SIG-M5 treated with dmso at 0.1 percent for 504 hours (cell line): ENCODE measurements around the gene RPS5.
"Not testable (repeated sequence)": the region's sequence is repeated elsewhere in the genome, so short reads cannot be mapped to it uniquely, and the experiment has no call there.

Experiments
- DNase-seq: peaks from one replicate; lab custom pipeline; 2025; ENCODE audit not compliant: unreplicated experiment; lab: John Stamatoyannopoulos, UW

The RPS5 gene

DNA sequence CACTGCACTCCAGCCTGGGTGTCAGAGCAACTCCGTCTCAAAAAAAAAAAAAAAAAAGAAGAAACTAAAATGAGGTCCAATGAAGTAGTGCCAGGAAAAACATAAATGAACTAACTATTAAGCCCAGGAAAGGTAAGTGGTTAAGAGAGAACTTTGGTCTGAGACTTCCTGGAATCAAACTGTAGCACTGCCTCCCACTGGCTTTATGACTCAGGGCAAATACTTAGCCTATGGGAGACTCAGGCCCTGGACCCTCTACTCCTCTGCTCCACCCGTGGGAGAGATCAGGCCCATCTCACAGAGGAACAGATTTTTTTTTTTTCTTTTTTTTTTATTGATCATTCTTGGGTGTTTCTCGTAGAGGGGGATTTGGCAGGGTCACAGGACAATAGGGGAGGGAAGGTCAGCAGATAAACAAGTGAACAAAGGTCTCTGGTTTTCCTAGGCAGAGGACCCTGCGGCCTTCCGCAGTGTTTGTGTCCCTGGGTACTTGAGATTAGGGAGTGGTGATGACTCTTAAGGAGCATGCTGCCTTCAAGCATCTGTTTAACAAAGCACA is 16.9 kb downstream of the RPS5 start:
- DNase-seq: not testable (repeated sequence)

DNA sequence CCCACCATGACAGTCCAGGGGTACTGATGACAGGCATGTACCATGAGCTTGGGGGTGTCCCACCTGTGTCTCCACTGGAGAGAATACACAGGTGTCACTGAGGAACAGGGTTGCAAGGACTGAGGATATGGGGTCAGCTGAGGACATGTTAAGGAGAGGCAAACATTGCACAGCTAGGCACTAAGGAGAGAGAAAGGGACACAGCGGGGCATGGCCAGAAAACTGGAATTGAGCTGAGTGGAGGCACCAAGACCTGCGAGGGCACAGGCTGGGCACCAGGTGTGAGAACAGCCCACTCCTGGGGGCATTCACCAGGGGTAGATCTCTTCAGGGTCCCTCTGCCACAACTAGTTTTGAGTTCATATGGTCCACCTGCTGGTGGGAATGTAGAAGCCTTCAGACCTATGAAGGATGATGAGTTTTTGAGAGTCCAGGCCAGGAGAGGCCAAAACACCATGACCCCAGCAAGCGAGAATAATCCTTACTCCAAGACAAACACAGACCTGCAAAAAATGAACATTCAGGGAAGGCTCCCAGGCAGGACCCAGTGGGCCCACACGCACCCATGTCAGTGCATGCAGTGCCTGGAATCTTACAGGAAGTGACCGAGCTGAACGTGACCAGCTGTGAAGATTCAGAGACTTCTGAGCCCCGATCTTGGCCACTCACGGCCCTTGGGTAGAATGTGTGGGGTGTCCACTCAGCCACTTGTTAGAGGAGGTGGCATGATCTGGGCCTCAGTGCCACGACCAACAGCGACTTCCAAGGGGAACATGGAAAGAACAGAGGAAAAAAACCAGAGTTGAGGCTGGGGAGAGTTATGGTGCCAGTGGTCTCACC is 20.0 kb downstream of the RPS5 start:
- DNase-seq: no peak

DNA sequence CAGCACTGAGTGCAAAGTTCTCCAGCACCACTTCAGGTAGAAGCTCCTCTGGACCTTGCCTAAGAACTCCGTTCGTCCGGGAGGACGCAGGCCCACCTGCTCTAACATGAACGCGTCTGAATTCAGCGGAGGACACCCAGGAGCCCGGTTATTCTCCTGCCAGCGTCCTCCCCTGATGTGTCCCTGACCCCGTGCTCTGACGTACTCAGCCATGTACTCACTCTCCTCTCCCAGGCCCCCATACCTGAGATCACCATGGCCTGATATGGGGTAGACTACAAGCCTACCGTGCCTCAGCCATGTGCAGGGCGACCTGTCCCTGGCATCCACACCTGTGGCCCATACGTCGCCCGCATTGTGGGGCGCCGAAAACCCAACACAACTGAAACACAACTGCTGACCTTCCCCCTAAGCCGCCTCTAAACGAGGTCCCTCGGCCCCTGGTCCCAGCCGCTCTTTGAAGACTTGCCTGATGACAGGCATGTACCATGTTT is 20.6 kb downstream of the RPS5 start:
- no peak for DNase-seq

DNA sequence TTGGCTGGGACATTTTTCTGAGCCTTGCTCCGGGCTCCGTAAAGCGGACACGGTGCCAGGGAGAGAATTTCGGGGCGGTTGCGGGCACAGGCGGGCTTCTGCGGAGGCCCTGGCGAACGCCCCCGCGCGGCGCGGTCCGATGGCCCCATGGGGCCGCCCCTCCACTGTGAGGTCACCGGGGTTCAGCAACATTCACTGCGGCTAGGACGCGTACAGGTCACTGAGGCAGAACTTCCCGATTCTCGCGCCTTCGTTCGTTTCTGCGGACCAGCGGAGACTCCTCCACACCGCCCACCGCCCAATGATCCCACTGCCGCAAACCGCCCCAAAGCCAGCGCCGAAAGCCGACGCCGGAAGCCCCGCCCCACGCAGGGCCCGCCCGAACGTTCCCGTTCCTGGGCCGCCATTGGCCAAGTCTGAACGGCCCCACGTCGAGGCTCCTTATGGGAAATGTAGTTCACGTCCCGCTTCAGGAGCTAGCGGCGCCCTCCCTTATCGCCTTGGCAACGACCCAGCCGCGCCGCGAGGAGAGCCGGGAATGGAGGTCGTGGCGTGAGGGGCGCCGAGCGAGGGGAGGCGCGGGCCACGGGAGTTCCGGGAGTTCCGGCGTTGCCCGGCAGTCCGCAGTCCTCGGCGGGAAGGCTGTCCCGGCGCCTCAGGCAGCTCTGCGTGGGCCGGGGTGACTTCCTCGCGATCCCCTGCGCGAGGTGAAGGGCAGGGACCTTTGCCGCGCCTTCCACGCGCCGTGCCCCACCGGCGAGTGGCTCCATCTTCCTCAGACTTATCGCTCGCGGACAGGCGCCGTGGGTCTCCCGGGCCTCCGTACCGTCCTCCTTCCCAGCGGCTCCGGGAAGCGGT is 21.3 kb downstream of the RPS5 start, which contains the start of gene ZNF584:
TSS of gene ZNF584 (plus strand) at position 498 of the 858 bp plus-strand sequence. CDS start 499 bp downstream, outside the sequence.
- DNase-seq: peak; percentile 96

DNA sequence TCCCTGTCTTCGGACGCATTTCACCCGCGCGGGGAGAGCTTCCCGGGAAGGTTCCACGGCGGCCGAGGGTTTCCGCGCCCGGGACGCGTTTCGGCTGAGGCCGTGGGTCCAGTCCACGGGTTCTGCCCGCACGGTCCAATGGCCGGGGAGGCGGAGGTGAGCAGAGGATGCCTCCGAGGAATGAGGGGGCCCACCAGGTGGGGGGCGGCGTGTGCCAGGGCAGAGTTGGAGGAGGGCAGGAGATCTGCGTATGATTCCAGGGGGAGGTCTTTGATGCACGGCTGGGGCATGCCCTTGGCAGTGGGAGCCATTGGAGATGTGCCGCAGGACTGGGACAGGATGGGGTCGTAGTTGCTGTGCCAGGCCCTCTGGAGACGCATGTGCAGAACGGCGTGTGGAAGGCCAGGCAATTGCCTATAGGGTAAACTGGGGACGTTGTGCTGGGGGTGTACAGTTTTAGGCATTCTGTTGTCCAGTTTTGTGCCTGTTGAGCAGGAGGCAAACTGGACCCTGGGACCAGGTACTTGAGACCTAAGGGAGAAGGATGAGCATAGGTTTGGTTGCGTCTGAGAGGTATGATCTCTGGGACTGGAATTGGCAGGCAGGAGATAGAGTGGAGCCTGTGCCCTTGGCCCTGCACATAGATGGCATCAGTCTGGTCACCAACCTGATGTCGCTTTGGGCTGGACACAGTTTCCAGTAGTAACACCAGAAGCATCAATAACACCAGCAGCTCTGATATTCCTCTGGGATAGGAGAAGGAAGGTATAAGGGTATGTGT is 22.1 kb downstream of the RPS5 start:
- DNase-seq: peak; percentile 48

DNA sequence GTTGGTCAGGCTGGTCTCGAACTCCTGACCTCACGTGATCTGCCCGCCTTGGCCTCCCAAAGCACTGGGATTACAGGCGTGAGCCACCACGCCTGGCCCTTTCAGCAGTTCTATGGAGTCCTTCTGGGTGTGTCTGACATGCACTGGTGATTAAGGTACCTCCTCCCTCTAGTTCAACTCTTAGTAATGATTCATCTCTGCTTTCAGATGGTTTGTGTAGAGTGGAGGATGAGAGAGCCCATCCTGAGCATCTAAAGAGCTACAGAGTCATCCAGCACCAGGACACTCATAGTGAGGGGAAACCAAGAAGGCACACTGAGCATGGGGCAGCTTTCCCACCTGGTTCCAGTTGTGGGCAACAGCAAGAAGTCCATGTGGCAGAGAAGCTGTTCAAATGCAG is 29.5 kb downstream of the RPS5 start:
- no peak for DNase-seq

DNA sequence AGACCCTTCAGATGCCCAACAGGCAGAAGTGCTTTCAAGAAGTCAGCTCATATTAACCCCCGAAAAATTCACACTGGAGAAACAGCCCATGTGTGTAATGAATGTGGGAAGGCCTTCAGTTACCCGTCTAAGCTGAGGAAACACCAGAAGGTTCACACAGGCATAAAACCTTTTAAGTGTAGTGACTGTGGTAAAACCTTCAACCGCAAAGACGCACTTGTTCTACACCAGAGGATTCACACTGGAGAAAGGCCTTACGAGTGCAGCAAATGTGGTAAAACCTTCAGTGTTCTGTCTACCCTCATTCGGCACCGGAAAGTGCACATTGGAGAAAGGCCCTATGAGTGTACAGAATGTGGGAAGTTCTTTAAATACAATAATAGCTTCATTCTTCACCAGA is 30.0 kb downstream of the RPS5 start:
- no peak for DNase-seq

DNA sequence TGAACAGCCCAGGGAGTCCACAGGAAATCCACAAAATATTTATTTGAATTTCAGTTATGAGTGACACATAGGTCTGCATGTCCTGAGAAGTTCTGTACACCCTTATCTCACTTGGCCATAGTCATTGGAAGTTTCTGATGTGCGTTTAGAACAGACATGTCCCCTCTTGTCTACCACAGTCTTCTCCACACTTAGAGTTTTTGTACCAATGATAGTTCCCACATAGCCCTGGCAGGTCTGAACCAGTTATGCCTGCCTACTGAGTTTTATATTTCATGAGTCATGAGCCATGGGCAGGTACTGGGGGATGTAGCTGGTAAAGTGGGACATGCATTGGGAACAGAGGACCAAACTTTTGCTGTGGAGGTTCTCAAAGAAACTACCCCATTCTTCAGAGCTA is 41.5 kb downstream of the RPS5 start:
- DNase-seq: no peak

DNA sequence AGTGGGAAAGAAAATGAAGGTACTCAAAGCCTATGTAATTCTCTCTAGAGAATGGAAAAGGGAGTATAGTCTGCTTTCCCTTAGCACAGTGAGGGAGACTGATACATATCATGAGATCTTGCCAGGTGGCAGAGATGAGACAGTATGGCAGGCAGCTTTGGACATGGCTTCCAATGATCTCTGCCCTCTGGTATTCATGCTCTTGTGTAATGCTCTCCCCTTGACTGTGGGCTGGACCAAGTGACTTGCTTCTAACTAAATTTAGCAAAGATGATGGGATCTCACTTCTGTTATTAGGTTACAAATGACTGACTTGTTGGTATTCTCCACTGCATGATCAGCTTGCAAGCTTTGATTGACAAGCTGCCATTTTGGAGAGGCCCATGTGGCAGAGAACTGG is 42.7 kb downstream of the RPS5 start:
- DNase-seq: no peak

DNA sequence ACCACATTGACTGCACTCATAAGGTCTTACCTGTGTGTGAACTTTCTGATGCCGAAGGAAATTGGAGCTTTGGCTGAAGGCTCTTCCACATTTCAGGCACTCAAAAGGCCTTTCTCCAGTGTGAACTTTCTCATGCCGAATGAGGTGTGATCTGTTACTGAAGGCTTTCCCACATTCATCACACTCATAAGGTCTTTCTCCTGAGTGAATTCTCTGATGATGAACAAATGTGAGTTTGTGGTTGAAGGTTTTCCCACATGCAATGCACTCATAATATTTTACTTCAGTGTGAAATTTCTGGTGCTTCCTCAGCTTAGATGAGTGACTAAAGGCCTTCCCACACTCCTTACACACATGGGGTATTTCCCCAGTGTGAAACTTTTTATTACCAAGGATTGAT is 47.1 kb downstream of the RPS5 start:
- no peak for DNase-seq

DNA sequence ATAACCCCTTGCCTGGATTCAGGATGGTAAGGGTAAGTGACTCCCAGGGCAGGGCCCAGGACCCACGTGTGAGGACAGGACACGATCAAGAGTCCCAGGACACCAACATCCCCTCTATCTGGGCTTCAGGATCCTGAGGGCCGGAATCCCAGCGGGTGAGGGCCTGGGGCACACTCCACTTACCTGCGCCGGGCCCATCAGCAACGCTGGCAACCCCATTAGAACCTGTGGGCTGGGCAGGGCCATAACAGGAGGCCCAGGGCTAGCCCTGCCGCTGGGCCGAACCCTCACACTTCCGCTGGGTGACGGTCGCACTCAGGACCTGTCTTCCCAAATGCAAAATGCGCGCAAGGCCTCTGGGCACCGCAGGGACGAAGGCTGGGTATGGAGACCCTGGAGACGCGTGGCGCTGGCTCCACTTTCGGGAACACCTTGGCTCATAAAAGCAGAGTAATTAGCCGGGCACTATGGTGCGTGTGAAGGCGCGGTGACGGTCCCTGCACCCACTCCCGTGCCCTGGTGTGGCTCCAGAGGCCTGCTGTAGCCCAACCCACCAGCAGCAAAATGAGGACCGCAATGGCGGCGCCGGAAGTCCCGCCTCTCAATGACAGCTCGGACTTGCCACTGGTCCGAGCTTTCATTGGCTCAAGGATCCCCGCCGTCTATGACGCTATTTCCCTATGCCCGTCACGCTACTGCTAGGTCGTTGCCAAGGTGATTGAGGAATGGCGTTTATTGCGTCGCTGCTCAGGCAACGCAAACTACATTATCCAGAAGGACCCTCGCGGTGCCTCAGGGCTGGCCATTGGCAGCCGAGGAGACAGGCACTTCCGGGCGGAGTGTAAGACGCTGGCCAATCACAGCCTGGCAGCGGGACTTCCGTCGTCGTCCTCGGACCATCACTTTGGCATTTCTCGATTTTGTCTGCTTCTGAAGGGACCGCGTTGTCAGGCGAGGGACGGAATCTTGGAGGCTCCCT is 52.8 kb downstream of the RPS5 start, which contains the start of gene ZNF132:
TSS of gene ZNF132 (minus strand) at position 578 of the 979 bp plus-strand sequence. CDS start at position 246, 332 bp downstream.
- no peak for DNase-seq

DNA sequence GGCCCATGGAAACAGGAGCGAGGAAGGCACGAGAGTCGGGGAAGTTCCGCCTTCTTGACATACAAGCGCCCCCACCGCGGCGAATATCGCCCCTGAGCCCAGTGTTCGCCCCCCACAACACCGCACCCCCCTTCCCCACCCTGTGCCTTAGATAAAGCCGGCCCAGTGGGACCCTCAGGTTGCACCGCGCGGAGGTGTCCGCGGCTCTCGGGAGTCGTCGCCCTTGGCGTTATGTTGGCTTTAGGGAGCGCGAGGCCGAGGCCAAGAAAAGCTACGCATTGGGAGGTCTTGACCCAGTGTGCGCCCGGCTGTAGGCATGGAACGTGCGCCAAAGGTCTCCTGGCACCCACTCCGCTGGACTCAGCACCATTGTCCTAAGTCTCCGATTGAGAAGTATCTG is 53.5 kb downstream of the RPS5 start:
- no peak for DNase-seq

DNA sequence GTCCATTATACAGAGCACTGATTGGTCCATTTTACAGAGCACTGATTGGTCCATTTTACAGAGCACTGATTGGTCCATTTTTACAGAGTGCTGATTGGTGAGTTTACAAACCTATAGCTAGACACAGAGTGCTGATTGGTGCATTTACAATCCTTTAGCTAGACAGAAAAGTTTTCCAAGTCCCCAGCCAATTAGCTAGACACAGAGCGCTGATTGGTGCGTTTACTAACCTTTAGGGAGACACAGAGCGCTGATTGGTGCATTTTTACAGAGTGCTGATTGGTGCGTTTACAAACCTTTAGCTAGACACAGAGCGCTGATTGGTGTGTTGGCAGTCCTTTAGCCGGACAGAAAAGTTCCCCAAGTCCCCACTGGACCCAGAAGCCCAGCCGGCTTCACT is 55.9 kb downstream of the RPS5 start:
- DNase-seq: not testable (repeated sequence)
